Sigmoid colon (tissue), 7 donors: ENCODE data around the gene PAX2. TPM values are rescaled to one million over a fixed set of nuclear protein-coding genes. Genes with fewer than 3 reads are reported as not detected.

Experiments
- DNase-seq: peaks from one replicate; pipeline ENCODE4 v3.0.0-alpha.2; 2019
- H3K27ac ChIP-seq, 4 donors: fragments of 200-600 bp; sonication (generic); one replicate each; pipeline ENCODE4 v1.5.1; 2016 to 2019; ENCODE audit warnings: mild to moderate bottlenecking in 1 of 4
- H3K27me3 ChIP-seq, 3 donors: fragments of 200-600 bp; sonication (generic); one replicate each; pipeline ENCODE4 v1.5.1; 2019; ENCODE audit warnings: mild to moderate bottlenecking in 1 of 3
- H3K36me3 ChIP-seq, 4 donors: fragments of 200-600 bp; sonication (generic); one replicate each; pipeline ENCODE4 v1.5.1; 2016 to 2019
- H3K4me1 ChIP-seq, 4 donors: fragments of 200-600 bp; sonication (generic); one replicate each; pipeline ENCODE4 v1.5.1; 2017 to 2019
- H3K4me3 ChIP-seq, 4 donors: fragments of 200-600 bp; sonication (generic); one replicate each; pipeline ENCODE4 v1.5.1; 2017 to 2019; ENCODE audit warnings: mild to moderate bottlenecking in 2 of 4, moderate library complexity in 1 of 4
- H3K9me3 ChIP-seq, 4 donors: fragments of 200-600 bp in 3 of 4; sonication (generic) in 3 of 4; one replicate each; pipeline versions ENCODE4 v1.5.1 to v1.6.1; 2013 to 2019
- EP300 ChIP-seq, 4 donors: sonication (generic); formaldehyde crosslinking; IDR thresholded peaks; one replicate each; pipeline ENCODE4 v1.6.1; 2017; ENCODE audit warnings: antibody characterized with exemption in 4 of 4
- POLR2A ChIP-seq, 2 donors: fragments of 450-650 bp; IDR thresholded peaks; one replicate each; pipeline ENCODE4 v1.6.1; 2016; ENCODE audit warnings: antibody characterized with exemption in 2 of 2, mild to moderate bottlenecking in 2 of 2, moderate library complexity in 2 of 2
- POLR2AphosphoS5 ChIP-seq, 4 donors: sonication (generic); formaldehyde crosslinking; IDR thresholded peaks; one replicate each; pipeline ENCODE4 v1.6.1; 2017; ENCODE audit warnings: antibody characterized with exemption in 4 of 4
- WGBS, 2 donors: extraction: QIAGEN DNeasy Blood & Tissue Kit; methylation state at CpG; one replicate each; pipeline ENCODE4 v1.1.7; 2013; 5-methylcytosine and 5-hydroxymethylcytosine counted together
- intact Hi-C: fragments of 100-400 bp; cut with DNase I; formaldehyde crosslinking; loops from one replicate; pipeline ENCODE4 v1.15.1; 2023
- polyA plus RNA-seq, 3 donors: library from polyadenylated mRNA; stranded (reverse); fragments of 200-250 nt; gene quantifications; one replicate each; pipeline ENCODE4 v1.2.3, GENCODE V29; 2013
- total RNA-seq, 4 donors: library from RNA; depleted of rRNA; stranded (reverse); fragments of >200 nt; gene quantifications; one replicate each; pipeline ENCODE4 v1.1.0, GENCODE V29; 2016
- TF ChIP-seq, protein P1 (sequence below), 4 experiments: fragments of 450-650 bp in 3 of 4; fragments of 200-600 bp in 1 of 4; IDR thresholded peaks; one replicate each; pipeline ENCODE4 v1.5.1; 2016 to 2019; ENCODE audit warnings: antibody characterized with exemption in 4 of 4, mild to moderate bottlenecking in 3 of 4, moderate library complexity in 2 of 4
- donor health status: healthy with polysubstance abuse.
- donor health status: Bipolar disorder and iron deficiency.
- donor health status: healthy.

Gene PAX2
- total and polyA plus RNA-seq, 7 donors: not detected

GRCh38 chr10:100858261-100858660, 112.9 kb downstream of the PAX2 start:
- Histone ChIP-seq H3K9me3 (peaks cover 0 to 8% (median 3%) of the 10 kb centered on the region in 4 donors), H3K36me3 (no peaks in the 10 kb centered on the region), H3K27me3 (peaks cover 0 to 45% (median 0%) of the 10 kb centered on the region in 3 donors), H3K27ac (no peak overlapping the region), H3K4me1 (no peaks in the 10 kb centered on the region), H3K4me3 (no peak overlapping the region)
- 41 to 54% methylated on average over 4 of the region's 4 CpGs for WGBS, 2 donors
- DNase-seq: no peak
- intact Hi-C loops: no loop called here
- no peak for TF ChIP-seq POLR2AphosphoS5 (IDR thresholded peaks at IDR 0.05)
- TF ChIP-seq, protein P1, sequence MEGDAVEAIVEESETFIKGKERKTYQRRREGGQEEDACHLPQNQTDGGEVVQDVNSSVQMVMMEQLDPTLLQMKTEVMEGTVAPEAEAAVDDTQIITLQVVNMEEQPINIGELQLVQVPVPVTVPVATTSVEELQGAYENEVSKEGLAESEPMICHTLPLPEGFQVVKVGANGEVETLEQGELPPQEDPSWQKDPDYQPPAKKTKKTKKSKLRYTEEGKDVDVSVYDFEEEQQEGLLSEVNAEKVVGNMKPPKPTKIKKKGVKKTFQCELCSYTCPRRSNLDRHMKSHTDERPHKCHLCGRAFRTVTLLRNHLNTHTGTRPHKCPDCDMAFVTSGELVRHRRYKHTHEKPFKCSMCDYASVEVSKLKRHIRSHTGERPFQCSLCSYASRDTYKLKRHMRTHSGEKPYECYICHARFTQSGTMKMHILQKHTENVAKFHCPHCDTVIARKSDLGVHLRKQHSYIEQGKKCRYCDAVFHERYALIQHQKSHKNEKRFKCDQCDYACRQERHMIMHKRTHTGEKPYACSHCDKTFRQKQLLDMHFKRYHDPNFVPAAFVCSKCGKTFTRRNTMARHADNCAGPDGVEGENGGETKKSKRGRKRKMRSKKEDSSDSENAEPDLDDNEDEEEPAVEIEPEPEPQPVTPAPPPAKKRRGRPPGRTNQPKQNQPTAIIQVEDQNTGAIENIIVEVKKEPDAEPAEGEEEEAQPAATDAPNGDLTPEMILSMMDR (IDR thresholded peaks at IDR 0.05): no peak
- TF ChIP-seq POLR2A (IDR thresholded peaks at IDR 0.05): no peak
- TF ChIP-seq EP300 (IDR thresholded peaks at IDR 0.05): no peak

DNA sequence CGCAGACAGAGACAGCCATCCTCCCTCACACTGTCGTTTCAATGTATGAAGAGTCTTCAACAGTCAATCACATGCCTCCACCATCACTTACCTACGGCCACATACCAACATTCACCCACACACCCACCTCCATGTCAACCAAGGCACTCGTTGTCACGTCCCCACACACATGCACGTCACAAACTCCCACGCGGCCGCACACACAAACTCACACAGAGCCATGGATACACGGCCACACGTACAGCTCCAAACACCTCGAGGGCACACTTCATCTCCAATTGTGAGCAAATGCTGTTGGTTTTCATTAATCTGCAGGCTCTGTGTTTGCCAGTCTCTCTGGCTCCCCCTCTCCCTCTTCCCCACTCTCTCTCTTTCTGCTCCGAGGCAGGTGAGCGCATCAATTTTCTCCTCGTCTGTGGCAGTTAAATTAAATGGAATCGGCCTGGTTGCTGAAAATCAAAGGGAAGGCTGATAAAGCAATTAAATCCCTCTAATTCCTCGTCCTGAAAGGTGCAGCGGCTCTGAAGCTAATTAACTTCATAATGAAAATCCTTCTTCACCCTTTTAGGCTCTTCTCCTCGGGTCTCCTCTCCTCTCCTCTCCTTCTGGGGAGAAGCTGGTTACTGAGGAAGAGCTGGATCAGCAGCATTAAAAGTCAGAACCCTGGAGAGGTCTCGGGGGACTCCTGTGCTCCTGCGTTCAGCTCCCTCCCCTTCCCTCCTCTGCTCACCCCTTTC, 113.5 kb downstream of the PAX2 start:
- 68 to 69% methylated on average over 21 of the region's 21 CpGs for WGBS, 2 donors
- TF ChIP-seq POLR2A (IDR thresholded peaks at IDR 0.05): no peak
- TF ChIP-seq EP300 (IDR thresholded peaks at IDR 0.05): no peak
- no peak for TF ChIP-seq POLR2AphosphoS5 (IDR thresholded peaks at IDR 0.05)
- TF ChIP-seq, protein P1 (IDR thresholded peaks at IDR 0.05): no peak
- no peaks in the 10 kb centered on the region for H3K4me1 ChIP-seq
- no peak for DNase-seq
- no peak overlapping the region for H3K27ac ChIP-seq
- H3K9me3 ChIP-seq: peaks cover 0 to 8% (median 3%) of the 10 kb centered on the region in 4 donors
- H3K4me3 ChIP-seq: no peak overlapping the region
- peaks cover 0 to 50% (median 0%) of the 10 kb centered on the region in 3 donors for H3K27me3 ChIP-seq
- no peaks in the 10 kb centered on the region for H3K36me3 ChIP-seq
- intact Hi-C loops: no loop called here

DNA sequence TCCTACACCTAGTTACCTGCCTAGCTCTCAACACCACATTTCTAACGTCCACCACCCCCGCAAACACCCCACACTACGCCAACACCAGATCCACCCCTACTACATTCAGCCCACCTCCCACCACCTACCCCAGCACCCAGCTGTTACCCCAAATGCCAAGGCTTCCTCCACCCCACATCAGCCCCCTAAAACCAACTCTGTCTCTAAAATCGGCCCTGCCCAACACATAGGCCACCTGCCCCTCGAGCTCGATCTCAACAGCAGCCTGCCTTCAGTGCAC, 114.0 kb downstream of the PAX2 start:
- WGBS, 2 donors: 75 to 76% methylated on average over 6 of the region's 6 CpGs
- H3K9me3 ChIP-seq: peaks cover 0 to 8% (median 3%) of the 10 kb centered on the region in 4 donors
- no peak overlapping the region for H3K4me3 ChIP-seq
- no peaks in the 10 kb centered on the region for H3K4me1 ChIP-seq
- TF ChIP-seq POLR2AphosphoS5 (IDR thresholded peaks at IDR 0.05): no peak
- TF ChIP-seq, protein P1 (IDR thresholded peaks at IDR 0.05): no peak
- TF ChIP-seq EP300 (IDR thresholded peaks at IDR 0.05): no peak
- no peak for TF ChIP-seq POLR2A (IDR thresholded peaks at IDR 0.05)
- no peak for DNase-seq
- H3K27me3 ChIP-seq: peaks cover 0 to 51% (median 0%) of the 10 kb centered on the region in 3 donors
- intact Hi-C loops: no loop called here
- H3K36me3 ChIP-seq: no peaks in the 10 kb centered on the region
- no peak overlapping the region for H3K27ac ChIP-seq

DNA sequence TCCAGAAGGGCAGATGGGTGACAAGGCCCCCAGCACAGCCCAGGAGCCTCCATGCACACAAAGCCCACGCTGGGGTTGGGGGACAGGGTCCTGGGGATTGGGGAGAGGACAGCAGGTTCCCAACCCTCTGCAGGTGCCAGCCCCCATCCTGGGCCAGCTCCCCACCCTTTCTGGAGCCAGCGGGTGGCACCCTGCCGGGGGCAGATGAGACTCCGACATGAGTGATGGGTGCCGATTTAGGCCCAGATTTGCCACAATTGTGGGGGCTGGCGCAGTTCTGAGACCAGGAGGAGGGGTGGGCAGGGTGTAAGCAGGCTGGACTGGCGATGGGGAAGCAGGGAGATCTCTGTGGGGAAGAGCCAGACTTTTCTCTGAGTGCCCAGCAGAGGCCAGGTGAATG, 118.1 kb downstream of the PAX2 start:
- H3K4me3 ChIP-seq: no peak overlapping the region
- TF ChIP-seq POLR2A (IDR thresholded peaks at IDR 0.05) (no peak), EP300 (IDR thresholded peaks at IDR 0.05) (no peak), POLR2AphosphoS5 (IDR thresholded peaks at IDR 0.05) (no peak)
- TF ChIP-seq, protein P1 (IDR thresholded peaks at IDR 0.05): no peak
- WGBS, 2 donors: 89% methylated on average over 7 of the region's 7 CpGs
- no peaks in the 10 kb centered on the region for H3K9me3 ChIP-seq
- H3K4me1 ChIP-seq: no peaks in the 10 kb centered on the region
- H3K27ac ChIP-seq: no peak overlapping the region
- H3K36me3 ChIP-seq: no peaks in the 10 kb centered on the region
- H3K27me3 ChIP-seq: peaks cover 0 to 78% (median 16%) of the 10 kb centered on the region in 3 donors
- no peak for DNase-seq
- intact Hi-C loops: no loop called here
